ENCODE measurements around the gene TMEM141.

The TMEM141 gene

GRCh38 chr9:136808806-136809158 lies 17.6 kb downstream of the TMEM141 start:
- DNase-seq (ENCODE audit: low read depth), result no peak
- no peak for TF ChIP-seq CTCF (IDR thresholded peaks at IDR 0.05; ENCODE audit: control insufficient read depth, extremely low read depth, insufficient read depth)
- peak overlapping the region; percentile 81 for H3K4me3 ChIP-seq (ENCODE audit: low read depth, low read length)

- no peak overlapping the region for H3K4me3 ChIP-seq (ENCODE audit: low read depth, low read length)
- no peak for DNase-seq (ENCODE audit: low read depth)
- TF ChIP-seq CTCF (IDR thresholded peaks at IDR 0.05; ENCODE audit: control insufficient read depth, extremely low read depth, insufficient read depth), result no peak
Observed at GRCh38 chr9:136814725-136815421, 23.7 kb downstream of the TMEM141 start.

GRCh38 chr9:136815422-136815782 lies 24.3 kb downstream of the TMEM141 start:
- no peak for TF ChIP-seq CTCF (IDR thresholded peaks at IDR 0.05; ENCODE audit: control insufficient read depth, extremely low read depth, insufficient read depth)
- DNase-seq (ENCODE audit: low read depth), result no peak

GRCh38 chr9:136820971-136821825 lies 30.1 kb downstream of the TMEM141 start:
- no peak for DNase-seq (ENCODE audit: low read depth)
- H3K4me3 ChIP-seq (ENCODE audit: low read depth, low read length), result no peak overlapping the region
- TF ChIP-seq CTCF (IDR thresholded peaks at IDR 0.05; ENCODE audit: control insufficient read depth, extremely low read depth, insufficient read depth), result no peak

More at GRCh38 chr9:136815422-136815782, 24.3 kb downstream of the TMEM141 start:
- H3K4me3 ChIP-seq (ENCODE audit: low read depth, low read length), result no peak overlapping the region

- no peak for DNase-seq (ENCODE audit: low read depth)
- no peak overlapping the region for H3K4me3 ChIP-seq (ENCODE audit: low read depth, low read length)
Observed at GRCh38 chr9:136821826-136822544, 30.8 kb downstream of the TMEM141 start.

More at GRCh38 chr9:136821826-136822544, 30.8 kb downstream of the TMEM141 start:
- no peak for TF ChIP-seq CTCF (IDR thresholded peaks at IDR 0.05; ENCODE audit: control insufficient read depth, extremely low read depth, insufficient read depth)
